Measurements from ENCODE around the gene DNAJC6.

DNA sequence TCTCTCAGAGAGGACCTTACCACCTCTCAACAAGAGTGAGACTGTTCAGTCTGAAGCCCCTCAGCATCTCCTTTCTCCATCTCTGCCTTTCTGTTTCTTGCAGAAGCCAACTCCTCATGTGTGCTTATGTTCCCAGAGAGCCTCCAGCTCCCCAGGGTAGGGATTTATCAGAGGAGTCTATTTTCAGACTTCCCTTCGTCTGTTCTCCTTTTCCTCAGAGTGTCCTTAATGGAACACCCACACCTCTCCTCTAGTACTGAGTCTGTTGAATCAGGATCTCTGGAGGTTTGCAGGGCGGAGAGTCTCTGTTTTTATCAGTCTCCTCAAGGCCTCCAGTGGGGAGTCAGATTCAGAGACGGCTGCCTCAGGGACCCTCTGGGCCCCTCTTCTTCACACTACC lies 25.1 kb upstream of the DNAJC6 start:
- TF ChIP-seq CREM (IDR thresholded peaks at IDR 0.05) (no peak), CREM (CRISPR knock-in tag; IDR thresholded peaks at IDR 0.05) (no peak), KLF12 (CRISPR knock-in tag; IDR thresholded peaks at IDR 0.05; ENCODE audit: borderline replicate concordance) (no peak), JUND (CRISPR knock-in tag; IDR thresholded peaks at IDR 0.05) (no peak), U2AF1 (optimal IDR thresholded peaks at IDR 0.05; ENCODE audit: low read depth, low read length) (no peak), ZNF251 (CRISPR knock-in tag; IDR thresholded peaks at IDR 0.05) (no peak), MAZ (IDR thresholded peaks at IDR 0.05; ENCODE audit: borderline replicate concordance, low read depth, low read length) (no peak), MAZ (CRISPR knock-in tag; IDR thresholded peaks at IDR 0.05; ENCODE audit: low read depth) (no peak), KLF9 (CRISPR knock-in tag; IDR thresholded peaks at IDR 0.05; ENCODE audit: low read depth) (no peak), ELF3 (CRISPR knock-in tag; IDR thresholded peaks at IDR 0.05) (no peak), ZSCAN30 (CRISPR knock-in tag; IDR thresholded peaks at IDR 0.05) (no peak)
- TF ChIP-seq, protein P1, sequence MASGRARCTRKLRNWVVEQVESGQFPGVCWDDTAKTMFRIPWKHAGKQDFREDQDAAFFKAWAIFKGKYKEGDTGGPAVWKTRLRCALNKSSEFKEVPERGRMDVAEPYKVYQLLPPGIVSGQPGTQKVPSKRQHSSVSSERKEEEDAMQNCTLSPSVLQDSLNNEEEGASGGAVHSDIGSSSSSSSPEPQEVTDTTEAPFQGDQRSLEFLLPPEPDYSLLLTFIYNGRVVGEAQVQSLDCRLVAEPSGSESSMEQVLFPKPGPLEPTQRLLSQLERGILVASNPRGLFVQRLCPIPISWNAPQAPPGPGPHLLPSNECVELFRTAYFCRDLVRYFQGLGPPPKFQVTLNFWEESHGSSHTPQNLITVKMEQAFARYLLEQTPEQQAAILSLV (CRISPR knock-in tag; IDR thresholded peaks at IDR 0.05; ENCODE audit: borderline replicate concordance): no peak
- TF ChIP-seq, protein P2, sequence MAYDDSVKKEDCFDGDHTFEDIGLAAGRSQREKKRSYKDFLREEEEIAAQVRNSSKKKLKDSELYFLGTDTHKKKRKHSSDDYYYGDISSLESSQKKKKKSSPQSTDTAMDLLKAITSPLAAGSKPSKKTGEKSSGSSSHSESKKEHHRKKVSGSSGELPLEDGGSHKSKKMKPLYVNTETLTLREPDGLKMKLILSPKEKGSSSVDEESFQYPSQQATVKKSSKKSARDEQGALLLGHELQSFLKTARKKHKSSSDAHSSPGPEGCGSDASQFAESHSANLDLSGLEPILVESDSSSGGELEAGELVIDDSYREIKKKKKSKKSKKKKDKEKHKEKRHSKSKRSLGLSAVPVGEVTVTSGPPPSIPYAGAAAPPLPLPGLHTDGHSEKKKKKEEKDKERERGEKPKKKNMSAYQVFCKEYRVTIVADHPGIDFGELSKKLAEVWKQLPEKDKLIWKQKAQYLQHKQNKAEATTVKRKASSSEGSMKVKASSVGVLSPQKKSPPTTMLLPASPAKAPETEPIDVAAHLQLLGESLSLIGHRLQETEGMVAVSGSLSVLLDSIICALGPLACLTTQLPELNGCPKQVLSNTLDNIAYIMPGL (CRISPR knock-in tag; IDR thresholded peaks at IDR 0.05; ENCODE audit: borderline replicate concordance in 1 of 2, low read depth in 1 of 2): no peak
- TF ChIP-seq, protein P3, sequence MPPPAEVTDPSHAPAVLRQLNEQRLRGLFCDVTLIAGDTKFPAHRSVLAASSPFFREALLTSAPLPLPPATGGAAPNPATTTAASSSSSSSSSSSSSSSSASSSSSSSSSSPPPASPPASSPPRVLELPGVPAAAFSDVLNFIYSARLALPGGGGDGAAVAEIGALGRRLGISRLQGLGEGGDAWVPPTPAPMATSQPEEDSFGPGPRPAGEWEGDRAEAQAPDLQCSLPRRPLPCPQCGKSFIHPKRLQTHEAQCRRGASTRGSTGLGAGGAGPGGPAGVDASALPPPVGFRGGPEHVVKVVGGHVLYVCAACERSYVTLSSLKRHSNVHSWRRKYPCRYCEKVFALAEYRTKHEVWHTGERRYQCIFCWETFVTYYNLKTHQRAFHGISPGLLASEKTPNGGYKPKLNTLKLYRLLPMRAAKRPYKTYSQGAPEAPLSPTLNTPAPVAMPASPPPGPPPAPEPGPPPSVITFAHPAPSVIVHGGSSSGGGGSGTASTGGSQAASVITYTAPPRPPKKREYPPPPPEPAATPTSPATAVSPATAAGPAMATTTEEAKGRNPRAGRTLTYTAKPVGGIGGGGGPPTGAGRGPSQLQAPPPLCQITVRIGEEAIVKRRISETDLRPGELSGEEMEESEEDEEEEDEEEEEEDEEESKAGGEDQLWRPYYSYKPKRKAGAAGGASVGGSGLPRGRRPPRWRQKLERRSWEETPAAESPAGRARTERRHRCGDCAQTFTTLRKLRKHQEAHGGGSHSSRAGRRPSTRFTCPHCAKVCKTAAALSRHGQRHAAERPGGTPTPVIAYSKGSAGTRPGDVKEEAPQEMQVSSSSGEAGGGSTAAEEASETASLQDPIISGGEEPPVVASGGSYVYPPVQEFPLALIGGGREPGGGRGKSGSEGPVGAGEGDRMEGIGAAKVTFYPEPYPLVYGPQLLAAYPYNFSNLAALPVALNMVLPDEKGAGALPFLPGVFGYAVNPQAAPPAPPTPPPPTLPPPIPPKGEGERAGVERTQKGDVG (CRISPR knock-in tag; IDR thresholded peaks at IDR 0.05; ENCODE audit: borderline replicate concordance): no peak
- TF ChIP-seq, protein P4, sequence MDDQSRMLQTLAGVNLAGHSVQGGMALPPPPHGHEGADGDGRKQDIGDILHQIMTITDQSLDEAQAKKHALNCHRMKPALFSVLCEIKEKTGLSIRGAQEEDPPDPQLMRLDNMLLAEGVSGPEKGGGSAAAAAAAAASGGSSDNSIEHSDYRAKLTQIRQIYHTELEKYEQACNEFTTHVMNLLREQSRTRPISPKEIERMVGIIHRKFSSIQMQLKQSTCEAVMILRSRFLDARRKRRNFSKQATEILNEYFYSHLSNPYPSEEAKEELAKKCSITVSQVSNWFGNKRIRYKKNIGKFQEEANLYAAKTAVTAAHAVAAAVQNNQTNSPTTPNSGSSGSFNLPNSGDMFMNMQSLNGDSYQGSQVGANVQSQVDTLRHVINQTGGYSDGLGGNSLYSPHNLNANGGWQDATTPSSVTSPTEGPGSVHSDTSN (CRISPR knock-in tag; IDR thresholded peaks at IDR 0.05; ENCODE audit: borderline replicate concordance): no peak
